Activated CD4-positive, alpha-beta memory T cell treated with anti-CD3 and anti-CD28 coated beads for 36 hours (primary cell): Measurements from ENCODE around the gene ATP1A2. TPM values are rescaled to one million over a fixed set of nuclear protein-coding genes. Genes with fewer than 3 reads are reported as not detected.
A peak's percentile ranks its signal among the peaks of the same experiment; 100 is the strongest.

Experiments used
- CTCF ChIA-PET: fragments of 350-600 bp; sonication (Branson Sonifier 250); formaldehyde crosslinking; loops from one replicate; lab custom pipeline; 2021; ENCODE audit warnings: antibody characterized with exemption, inconsistent platforms; lab: Charles Lee
- POLR2A ChIA-PET: fragments of 350-600 bp; sonication (Branson Sonifier 250); formaldehyde crosslinking; loops from one replicate; lab custom pipeline; 2021; ENCODE audit warnings: antibody characterized with exemption; lab: Charles Lee
- DNase-seq: peaks from one replicate; pipeline ENCODE4 v3.0.0-alpha.2; 2020
- H3K27ac Mint-ChIP-seq: one replicate; pipeline ENCODE4 v1.8.0; 2021; ENCODE audit warnings: mixed read lengths
- H3K27me3 Mint-ChIP-seq: one replicate; pipeline ENCODE4 v1.8.0; 2021; ENCODE audit warnings: mixed read lengths
- H3K36me3 Mint-ChIP-seq: one replicate; pipeline ENCODE4 v1.8.0; 2021; ENCODE audit warnings: mixed read lengths
- H3K4me1 Mint-ChIP-seq: one replicate; pipeline ENCODE4 v1.8.0; 2021; ENCODE audit warnings: low read depth, mixed read lengths
- H3K4me3 Mint-ChIP-seq: one replicate; pipeline ENCODE4 v1.8.0; 2021; ENCODE audit warnings: mild to moderate bottlenecking, mixed read lengths
- H3K9me3 Mint-ChIP-seq: one replicate; pipeline ENCODE4 v1.8.0; 2021; ENCODE audit warnings: mixed read lengths
- intact Hi-C: fragments of 100-400 bp; cut with micrococcal nuclease; formaldehyde crosslinking; loops from one replicate; pipeline ENCODE4 v1.15.1; 2023
- total RNA-seq, 2 experiments: library from RNA; stranded (reverse); gene quantifications; one replicate each; pipeline ENCODE4 v1.2.3, GENCODE V29; 2021

The ATP1A2 gene
- total RNA-seq, 2 experiments from 2014 or later, result not detected

DNA sequence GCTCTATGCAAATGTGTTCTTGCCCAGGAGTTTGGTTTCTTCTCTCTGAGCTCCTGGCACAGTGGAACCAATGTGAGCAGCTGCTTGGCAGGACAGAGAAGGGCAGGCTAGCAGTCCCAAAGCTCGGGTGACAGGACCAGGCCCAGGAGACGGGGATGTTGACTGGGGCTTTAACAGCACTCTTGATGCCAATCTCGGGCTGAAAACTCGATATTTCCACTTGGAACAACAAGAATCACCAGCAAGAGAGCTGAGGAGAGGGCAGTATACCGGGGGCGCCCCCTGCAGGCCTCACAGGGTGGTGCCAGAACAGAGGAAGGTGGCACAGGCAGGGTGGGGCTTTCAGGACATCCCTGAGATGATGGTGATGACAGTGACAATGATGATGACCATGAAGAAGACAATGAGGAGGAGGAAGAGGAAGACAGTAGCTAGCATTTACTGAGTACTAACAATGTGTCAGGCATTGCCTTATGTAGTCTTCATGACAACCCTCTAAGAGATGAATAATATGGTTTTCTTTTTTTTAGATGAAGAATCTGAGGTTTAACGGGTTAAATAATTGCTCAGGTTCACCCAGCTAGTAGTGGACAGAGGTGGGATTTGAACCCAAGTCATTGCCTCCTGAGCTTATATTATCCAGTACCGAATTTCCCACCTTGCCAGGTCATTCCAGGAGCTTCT, 36.9 kb upstream of the ATP1A2 start:
- Mint-ChIP-seq H3K4me1 (peaks cover 12% of the 10 kb centered on the region), H3K4me3 (no peak overlapping the region), H3K27me3 (peaks cover 51% of the 10 kb centered on the region), H3K27ac (no peak overlapping the region), H3K9me3 (no peaks in the 10 kb centered on the region), H3K36me3 (no peaks in the 10 kb centered on the region)
- DNase-seq, result peak; percentile 84
- CTCF ChIA-PET, result interaction anchor here (0.6 to 21.5 kb wide), 30 partner anchors 8 to 299 kb away, joined by 3 to 615 read pairs (median 5); partner anchors contain the start of genes IGSF8, KCNJ10 and PIGM
- intact Hi-C loops, result loop anchor here (1.0 to 2.0 kb wide), 2 partner anchors 32 to 142 kb away; no protein-coding TSS in a partner anchor
- POLR2A ChIA-PET, result interaction anchor here (0.8 kb wide), 1 partner anchor 32 kb away, joined by 3 read pairs; no protein-coding TSS in a partner anchor

- DNase-seq, result no peak
- intact Hi-C loops, result loop anchor here (2.0 kb wide), 1 partner anchor 143 kb away; no protein-coding TSS in a partner anchor
- ChIA-PET CTCF (interaction anchor here (0.8 to 21.5 kb wide), 14 partner anchors 7 to 212 kb away, joined by 3 to 615 read pairs (median 6); partner anchors contain the start of genes IGSF8, KCNJ10 and PIGM), POLR2A (no interaction called here)
- Mint-ChIP-seq H3K4me1 (peaks cover 18% of the 10 kb centered on the region), H3K27me3 (peaks cover 51% of the 10 kb centered on the region), H3K9me3 (no peaks in the 10 kb centered on the region), H3K4me3 (no peak overlapping the region), H3K27ac (no peak overlapping the region), H3K36me3 (no peaks in the 10 kb centered on the region)
Measured at GRCh38 chr1:160079448-160079847, 36.1 kb upstream of the ATP1A2 start.

DNA sequence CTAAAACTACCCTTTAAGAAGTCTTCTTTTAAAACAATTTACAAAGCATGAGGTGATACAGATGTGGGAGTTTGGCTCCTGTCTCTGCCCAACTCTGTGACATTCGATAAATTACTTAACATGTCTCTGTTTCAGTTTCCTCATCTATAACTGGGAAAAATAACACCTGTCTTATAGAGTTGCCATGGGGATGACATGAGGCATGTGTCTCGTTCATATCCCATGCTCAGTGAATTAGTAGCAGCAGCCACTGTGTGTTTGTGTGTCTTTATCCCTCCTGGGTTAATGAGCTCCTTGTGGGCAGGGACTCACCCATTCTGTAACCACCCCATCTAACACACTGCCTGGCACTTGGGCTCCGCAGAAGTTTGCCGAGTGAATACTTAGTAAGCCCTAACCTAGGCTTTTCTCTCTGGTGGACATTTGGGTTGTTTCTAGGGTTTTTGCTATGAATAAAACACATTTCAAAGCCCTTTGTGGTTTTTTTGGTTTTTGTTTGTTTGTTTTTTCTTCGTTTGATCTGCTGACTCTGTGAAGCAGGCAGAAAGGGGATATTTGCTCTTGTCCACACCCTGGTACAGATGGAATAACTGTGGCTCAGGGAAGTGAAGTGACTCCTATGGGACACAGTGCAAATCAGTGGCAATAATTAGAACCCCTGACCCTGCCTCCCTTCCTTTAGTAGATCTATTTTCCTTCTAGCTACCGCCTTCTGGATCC, 35.0 kb upstream of the ATP1A2 start:
- DNase-seq, result no peak
- Mint-ChIP-seq H3K4me3 (no peak overlapping the region), H3K27ac (no peak overlapping the region), H3K9me3 (no peaks in the 10 kb centered on the region), H3K4me1 (peaks cover 22% of the 10 kb centered on the region), H3K27me3 (peaks cover 51% of the 10 kb centered on the region), H3K36me3 (no peaks in the 10 kb centered on the region)
- ChIA-PET POLR2A (interaction anchor here (1.3 kb wide), 1 partner anchor 34 kb away, joined by 3 read pairs; no protein-coding TSS in a partner anchor), CTCF (interaction anchor here (1.0 to 21.5 kb wide), 8 partner anchors 16 to 296 kb away, joined by 3 to 615 read pairs (median 10); partner anchors contain the start of genes IGSF8 and KCNJ10)
- intact Hi-C loops, result loop anchor here (5.0 kb wide), 1 partner anchor 48 kb away; the partner anchor contains the start of gene PIGM

- Mint-ChIP-seq H3K4me1 (peaks cover 24% of the 10 kb centered on the region), H3K4me3 (no peak within 1 kb of the TSS), H3K27ac (no peak within 1 kb of the TSS), H3K27me3 (peaks cover 48% of the 10 kb centered on the region), H3K9me3 (no peaks in the 10 kb centered on the region), H3K36me3 (no peaks in the 10 kb centered on the region)
- DNase-seq, result no peak
- intact Hi-C loops, result loop anchor here (5.0 kb wide), 1 partner anchor 49 kb away; the partner anchor contains the start of gene PIGM
- ChIA-PET POLR2A (interaction anchor here (1.3 kb wide), 1 partner anchor 35 kb away, joined by 3 read pairs; no protein-coding TSS in a partner anchor), CTCF (interaction anchor here (1.3 to 21.5 kb wide), 6 partner anchors 15 to 295 kb away, joined by 4 to 615 read pairs (median 10); partner anchors contain the start of genes IGSF8 and KCNJ10)
Measured at GRCh38 chr1:160081261-160081936, 34.2 kb upstream of the ATP1A2 start, which contains the start of gene KCNJ9. Gene KCNJ9, plus strand, starts transcription at chr1:160081538. Its CDS starts 2,493 bp downstream, at chr1:160084031.

GRCh38 chr1:160082487-160082886, 33.1 kb upstream of the ATP1A2 start:
- ChIA-PET CTCF (interaction anchor here (1.9 to 21.5 kb wide), 5 partner anchors 14 to 76 kb away, joined by 9 to 615 read pairs (median 10); partner anchors contain the start of genes IGSF8 and KCNJ10), POLR2A (interaction anchor here (0.5 kb wide), 1 partner anchor 190 kb away, joined by 3 read pairs; no protein-coding TSS in a partner anchor)
- intact Hi-C loops, result loop anchor here (5.0 kb wide), 1 partner anchor 50 kb away; the partner anchor contains the start of gene PIGM
- Mint-ChIP-seq H3K27ac (no peak overlapping the region), H3K36me3 (no peaks in the 10 kb centered on the region), H3K4me1 (peaks cover 24% of the 10 kb centered on the region), H3K27me3 (peaks cover 44% of the 10 kb centered on the region), H3K4me3 (no peak overlapping the region), H3K9me3 (no peaks in the 10 kb centered on the region)
- no peak for DNase-seq

GRCh38 chr1:160082926-160083325, 32.6 kb upstream of the ATP1A2 start:
- ChIA-PET CTCF (interaction anchor here (2.8 to 21.5 kb wide), 3 partner anchors 13 to 52 kb away, joined by 9 to 615 read pairs (median 101); partner anchors contain the start of genes IGSF8 and KCNJ10), POLR2A (no interaction called here)
- no peak for DNase-seq
- Mint-ChIP-seq H3K36me3 (no peaks in the 10 kb centered on the region), H3K9me3 (no peaks in the 10 kb centered on the region), H3K4me1 (peaks cover 24% of the 10 kb centered on the region), H3K4me3 (no peak overlapping the region), H3K27me3 (peaks cover 44% of the 10 kb centered on the region), H3K27ac (no peak overlapping the region)
- intact Hi-C loops, result loop anchor here (5.0 kb wide), 1 partner anchor 51 kb away; the partner anchor contains the start of gene PIGM

GRCh38 chr1:160083968-160084770, 31.4 kb upstream of the ATP1A2 start:
- H3K4me3 Mint-ChIP-seq, result peak overlapping the region; percentile 47
- peak; percentile 83 for DNase-seq
- H3K9me3 Mint-ChIP-seq, result no peaks in the 10 kb centered on the region
- H3K27ac Mint-ChIP-seq, result no peak overlapping the region
- intact Hi-C loops, result loop anchor here (5.0 kb wide), 1 partner anchor 52 kb away; the partner anchor contains the start of gene PIGM
- ChIA-PET POLR2A (no interaction called here), CTCF (interaction anchor here (1.0 to 21.5 kb wide), 10 partner anchors 12 to 293 kb away, joined by 3 to 615 read pairs (median 16); partner anchors contain the start of genes IGSF8 and KCNJ10)
- H3K36me3 Mint-ChIP-seq, result peaks cover 4% of the 10 kb centered on the region
- H3K27me3 Mint-ChIP-seq, result peaks cover 36% of the 10 kb centered on the region
- H3K4me1 Mint-ChIP-seq, result peaks cover 24% of the 10 kb centered on the region

DNA sequence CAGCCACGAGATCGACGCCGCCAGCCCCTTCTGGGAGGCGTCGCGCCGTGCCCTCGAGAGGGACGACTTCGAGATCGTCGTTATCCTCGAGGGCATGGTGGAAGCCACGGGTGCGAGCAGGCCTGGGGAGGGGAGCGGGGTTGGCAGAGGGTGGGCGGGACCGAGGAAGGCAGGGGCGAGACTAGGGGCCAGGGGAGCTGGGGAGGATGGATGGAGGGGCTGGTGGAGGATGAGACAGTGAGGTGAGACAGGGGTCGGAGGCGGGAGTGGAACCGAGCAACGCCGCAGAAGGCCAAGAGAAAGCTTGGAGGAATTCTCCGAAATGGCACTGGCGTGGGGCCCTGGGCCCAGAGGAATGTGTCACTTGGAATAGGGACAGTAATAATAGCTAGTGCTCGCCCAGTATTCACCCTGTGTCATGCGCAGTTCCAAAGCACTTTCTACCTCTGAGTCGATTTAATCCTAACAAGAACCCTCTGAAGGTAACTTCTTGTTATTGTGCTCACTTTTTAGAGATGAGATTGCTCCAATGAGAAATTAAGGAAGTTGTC, 30.7 kb upstream of the ATP1A2 start:
- no peak for DNase-seq
- CTCF ChIA-PET, result interaction anchor here (1.0 to 21.5 kb wide), 15 partner anchors 7 to 293 kb away, joined by 3 to 615 read pairs (median 9); partner anchors contain the start of genes IGSF8 and KCNJ10
- H3K9me3 Mint-ChIP-seq, result no peaks in the 10 kb centered on the region
- peaks cover 5% of the 10 kb centered on the region for H3K36me3 Mint-ChIP-seq
- H3K27ac Mint-ChIP-seq, result no peak overlapping the region
- H3K4me1 Mint-ChIP-seq, result peaks cover 23% of the 10 kb centered on the region
- H3K4me3 Mint-ChIP-seq, result no peak overlapping the region
- intact Hi-C loops, result loop anchor here (1.0 to 5.0 kb wide), 2 partner anchors 12 to 53 kb away; partner anchors contain the start of gene PIGM
- peaks cover 30% of the 10 kb centered on the region for H3K27me3 Mint-ChIP-seq
- POLR2A ChIA-PET, result interaction anchor here (0.6 kb wide), 1 partner anchor 61 kb away, joined by 3 read pairs; no protein-coding TSS in a partner anchor

DNA sequence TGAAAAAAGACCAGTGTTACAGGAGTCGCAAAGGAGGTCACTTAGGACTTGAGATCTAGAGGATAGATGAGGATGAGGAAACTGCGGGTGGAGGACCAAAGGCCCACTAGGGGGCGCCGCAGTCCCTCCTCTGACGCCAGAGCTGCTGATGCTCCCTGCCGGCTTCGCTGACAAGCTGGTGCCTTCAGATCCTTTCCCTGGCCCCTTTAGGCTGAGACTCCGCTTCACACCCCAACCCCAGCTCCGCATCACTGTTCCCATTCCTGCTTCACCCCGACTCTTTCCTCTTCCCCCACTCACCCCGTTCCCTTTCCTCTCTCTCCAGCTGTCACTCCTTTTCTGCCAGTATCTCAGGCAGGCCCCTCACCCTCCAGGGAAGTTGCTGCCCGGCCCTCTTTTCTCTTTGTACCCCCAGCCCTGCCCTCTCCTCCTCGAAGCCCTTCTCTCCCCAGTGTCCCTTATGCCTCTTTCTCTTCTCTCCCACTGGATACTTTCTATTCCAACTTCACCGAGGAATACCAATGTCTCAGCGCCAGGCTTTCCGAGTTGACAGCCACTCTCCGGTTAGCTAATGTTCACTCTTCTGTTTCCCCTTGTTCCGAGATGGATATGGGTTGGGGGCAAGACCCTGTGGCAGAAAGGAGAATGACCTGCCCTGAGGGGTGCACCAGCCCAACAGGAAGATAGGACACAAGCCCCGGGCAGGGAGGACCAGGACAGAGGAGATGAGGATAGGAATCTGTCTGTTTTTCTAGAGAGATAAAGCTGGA, 29.7 kb upstream of the ATP1A2 start:
- intact Hi-C loops, result loop anchor here (1.0 kb wide), 1 partner anchor 11 kb away; no protein-coding TSS in a partner anchor
- Mint-ChIP-seq H3K9me3 (no peaks in the 10 kb centered on the region), H3K36me3 (peaks cover 5% of the 10 kb centered on the region), H3K4me3 (no peak overlapping the region), H3K4me1 (peaks cover 13% of the 10 kb centered on the region), H3K27ac (no peak overlapping the region), H3K27me3 (peaks cover 21% of the 10 kb centered on the region)
- DNase-seq, result peak; percentile 87
- ChIA-PET CTCF (interaction anchor here (0.7 to 21.5 kb wide), 25 partner anchors 8 to 292 kb away, joined by 3 to 615 read pairs (median 4); partner anchors contain the start of genes CASQ1, IGSF8, KCNJ10 and PIGM), POLR2A (no interaction called here)
